Gastroesophageal sphincter (tissue), 4 donors: ENCODE measurements around the gene ZSCAN5B. TPM values are rescaled to one million over a fixed set of nuclear protein-coding genes. Genes with fewer than 3 reads are reported as not detected.
"Not testable (repeated sequence)": the region's sequence is repeated elsewhere in the genome, so short reads cannot be mapped to it uniquely, and the experiment has no call there.

ENCODE experiments used
- ATAC-seq: fragments of 150-250 bp; one replicate; pipeline ENCODE4 v1.9.1; 2016; ENCODE audit warnings: mild to moderate bottlenecking, moderate library complexity
- H3K27ac ChIP-seq, 4 donors: fragments of 200-600 bp; sonication (generic) in 3 of 4; 1 replicate in 3 of 4; 2 replicates in 1 of 4; pipeline ENCODE4 v1.5.1; 2016 to 2019
- H3K27me3 ChIP-seq: fragments of 200-600 bp; sonication (generic); one replicate; pipeline ENCODE4 v1.5.1; 2019
- H3K36me3 ChIP-seq, 2 donors: fragments of 200-600 bp; sonication (generic); one replicate each; pipeline ENCODE4 v1.5.1; 2019; ENCODE audit warnings: control low read depth in 1 of 2
- H3K4me1 ChIP-seq, 3 donors: fragments of 200-600 bp; sonication (generic); 1 replicate in 2 of 3; 2 replicates in 1 of 3; pipeline ENCODE4 v1.5.1; 2016 to 2019; ENCODE audit warnings: control low read depth in 2 of 3
- H3K4me3 ChIP-seq, 2 donors: fragments of 200-600 bp; sonication (generic); one replicate each; pipeline ENCODE4 v1.5.1; 2019; ENCODE audit warnings: mild to moderate bottlenecking in 1 of 2, moderate library complexity in 1 of 2
- H3K9me3 ChIP-seq, 3 donors: fragments of 200-600 bp; sonication (generic); one replicate each; pipeline ENCODE4 v1.5.1; 2017 to 2019; ENCODE audit warnings: control low read depth in 2 of 3
- EP300 ChIP-seq: sonication (generic); formaldehyde crosslinking; IDR thresholded peaks from one replicate; pipeline ENCODE4 v1.6.1; 2017; ENCODE audit warnings: antibody characterized with exemption, mild to moderate bottlenecking
- POLR2A ChIP-seq, 2 donors: fragments of 450-650 bp; IDR thresholded peaks; one replicate each; pipeline ENCODE4 v1.6.1; 2017; ENCODE audit warnings: antibody characterized with exemption in 2 of 2, mild to moderate bottlenecking in 2 of 2, moderate library complexity in 1 of 2
- POLR2AphosphoS5 ChIP-seq: sonication (generic); formaldehyde crosslinking; IDR thresholded peaks from one replicate; pipeline ENCODE4 v1.6.1; 2017; ENCODE audit warnings: antibody characterized with exemption
- WGBS, 2 donors: methylation state at CpG; one replicate each; pipeline ENCODE4 v1.1.5; 2018; ENCODE audit warnings: low coverage in 1 of 2; 5-methylcytosine and 5-hydroxymethylcytosine counted together
- total RNA-seq, 4 donors: library from RNA; depleted of rRNA; stranded (reverse); fragments of >200 nt; gene quantifications; one replicate each; pipeline ENCODE4 v1.1.0, GENCODE V29; 2016
- TF ChIP-seq, protein P1 (sequence below), 4 experiments: fragments of 200-600 bp in 2 of 4; fragments of 450-650 bp in 2 of 4; sonication (generic) in 1 of 4; IDR thresholded peaks; one replicate each; pipeline ENCODE4 v1.5.1; 2017 to 2019; ENCODE audit warnings: antibody characterized with exemption in 4 of 4, mild to moderate bottlenecking in 2 of 4, moderate library complexity in 2 of 4

The ZSCAN5B gene
- total RNA-seq, 4 donors from 2014 or later = not detected

DNA sequence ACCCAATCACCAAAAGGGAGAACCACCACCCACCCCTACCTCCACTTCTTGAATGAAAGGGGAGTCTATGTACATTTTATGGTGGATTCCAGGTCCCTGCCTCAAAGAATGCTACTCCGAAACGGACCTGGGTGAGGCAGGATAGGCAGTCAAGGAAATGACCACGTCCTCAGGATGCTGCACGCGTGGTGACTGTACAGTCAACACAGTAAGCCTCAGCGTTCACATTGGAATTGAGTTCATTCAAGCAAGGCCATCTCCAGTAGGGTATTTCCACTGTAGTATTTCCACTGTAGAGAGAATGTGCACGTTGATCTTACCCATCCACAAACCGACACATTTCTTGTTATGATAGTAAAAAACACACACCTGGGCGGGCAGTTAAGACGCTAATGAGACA, 21.4 kb upstream of the ZSCAN5B start:
- TF ChIP-seq, protein P1, sequence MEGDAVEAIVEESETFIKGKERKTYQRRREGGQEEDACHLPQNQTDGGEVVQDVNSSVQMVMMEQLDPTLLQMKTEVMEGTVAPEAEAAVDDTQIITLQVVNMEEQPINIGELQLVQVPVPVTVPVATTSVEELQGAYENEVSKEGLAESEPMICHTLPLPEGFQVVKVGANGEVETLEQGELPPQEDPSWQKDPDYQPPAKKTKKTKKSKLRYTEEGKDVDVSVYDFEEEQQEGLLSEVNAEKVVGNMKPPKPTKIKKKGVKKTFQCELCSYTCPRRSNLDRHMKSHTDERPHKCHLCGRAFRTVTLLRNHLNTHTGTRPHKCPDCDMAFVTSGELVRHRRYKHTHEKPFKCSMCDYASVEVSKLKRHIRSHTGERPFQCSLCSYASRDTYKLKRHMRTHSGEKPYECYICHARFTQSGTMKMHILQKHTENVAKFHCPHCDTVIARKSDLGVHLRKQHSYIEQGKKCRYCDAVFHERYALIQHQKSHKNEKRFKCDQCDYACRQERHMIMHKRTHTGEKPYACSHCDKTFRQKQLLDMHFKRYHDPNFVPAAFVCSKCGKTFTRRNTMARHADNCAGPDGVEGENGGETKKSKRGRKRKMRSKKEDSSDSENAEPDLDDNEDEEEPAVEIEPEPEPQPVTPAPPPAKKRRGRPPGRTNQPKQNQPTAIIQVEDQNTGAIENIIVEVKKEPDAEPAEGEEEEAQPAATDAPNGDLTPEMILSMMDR (IDR thresholded peaks at IDR 0.05) = no peak
- TF ChIP-seq EP300 (no peak), POLR2A (IDR thresholded peaks at IDR 0.05) (no peak), POLR2AphosphoS5 (no peak)
- 79 to 93% methylated on average over 6 to 10 of the region's 10 CpGs for WGBS, 2 donors
- no peak overlapping the region for H3K4me3 ChIP-seq
- ATAC-seq = no peak
- H3K4me1 ChIP-seq = peaks cover 0 to 10% (median 6%) of the 10 kb centered on the region in 3 donors
- H3K36me3 ChIP-seq = peaks cover 0 to 19% of the 10 kb centered on the region in 2 donors
- H3K9me3 ChIP-seq = no peaks in the 10 kb centered on the region
- peaks cover 34% of the 10 kb centered on the region for H3K27me3 ChIP-seq
- no peak overlapping the region for H3K27ac ChIP-seq

DNA sequence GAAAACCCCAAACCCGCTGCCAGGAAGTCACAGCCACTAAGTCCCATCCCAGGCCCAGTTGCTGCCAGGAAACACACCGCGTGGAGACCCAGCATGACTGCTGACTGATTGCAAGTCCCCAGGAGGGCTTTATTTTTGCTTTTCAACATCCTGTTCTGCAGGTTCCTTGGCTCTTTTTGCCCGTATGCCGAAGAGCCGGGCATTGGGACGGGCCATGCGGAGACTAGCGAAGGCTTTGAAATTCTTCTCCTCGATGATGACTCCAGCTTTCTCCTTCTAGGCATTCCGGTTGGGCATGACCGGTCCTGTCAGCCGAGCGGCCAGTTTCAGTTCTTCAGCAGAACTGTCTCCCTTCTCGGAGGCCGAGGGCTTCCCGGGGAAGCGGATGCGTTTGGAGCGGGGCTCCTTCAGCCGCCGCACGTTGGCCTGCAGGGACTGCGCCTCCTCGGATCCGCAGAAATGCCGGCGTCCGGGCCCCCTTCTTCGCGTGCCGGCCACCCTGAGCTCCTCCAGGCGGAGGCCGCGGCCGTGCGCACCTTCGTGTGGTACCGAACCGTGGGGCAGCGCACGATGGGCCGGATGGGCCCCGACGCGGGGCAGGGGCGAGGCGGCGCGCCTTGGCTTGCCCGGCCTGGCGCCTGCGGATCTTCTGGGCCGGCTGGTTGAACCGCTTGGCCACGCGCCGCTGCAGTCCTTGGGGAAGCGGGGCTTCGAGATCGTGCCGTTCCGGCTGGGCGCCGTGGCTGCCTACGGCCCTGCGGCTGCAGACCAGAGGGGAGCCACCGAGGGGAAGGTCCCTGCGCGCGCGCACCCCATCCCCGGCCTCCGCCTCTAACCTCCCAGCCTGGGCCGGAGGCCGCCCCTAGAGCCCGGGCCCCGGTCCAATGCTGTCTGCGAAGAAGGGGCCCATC, 19.7 kb upstream of the ZSCAN5B start:
- H3K9me3 ChIP-seq = no peaks in the 10 kb centered on the region
- H3K27me3 ChIP-seq = peaks cover 41% of the 10 kb centered on the region
- TF ChIP-seq EP300 (no peak), POLR2A (IDR thresholded peaks at IDR 0.05) (no peak), POLR2AphosphoS5 (no peak)
- TF ChIP-seq, protein P1 (IDR thresholded peaks at IDR 0.05) = no peak
- WGBS, 2 donors = 14% methylated on average over 17 of the region's 79 CpGs; no CpG with 5 or more reads in 1 of the 2 donors
- H3K4me1 ChIP-seq = peaks cover 0 to 10% (median 6%) of the 10 kb centered on the region in 3 donors
- H3K36me3 ChIP-seq = peaks cover 0 to 10% of the 10 kb centered on the region in 2 donors
- peak overlapping the region; percentile 11 to 46 for H3K4me3 ChIP-seq
- no peak overlapping the region for H3K27ac ChIP-seq
- no peak for ATAC-seq

- H3K9me3 ChIP-seq = no peaks in the 10 kb centered on the region
- H3K27me3 ChIP-seq = peaks cover 40% of the 10 kb centered on the region
- no peak for ATAC-seq
- 68 to 76% methylated on average over 2 to 4 of the region's 4 CpGs for WGBS, 2 donors
- TF ChIP-seq, protein P1 (IDR thresholded peaks at IDR 0.05) = no peak
- TF ChIP-seq EP300 = no peak
- TF ChIP-seq POLR2AphosphoS5 = no peak
- TF ChIP-seq POLR2A (IDR thresholded peaks at IDR 0.05) = no peak
- H3K27ac ChIP-seq = no peak overlapping the region
- no peaks in the 10 kb centered on the region for H3K36me3 ChIP-seq
- H3K4me1 ChIP-seq = no peaks in the 10 kb centered on the region
- H3K4me3 ChIP-seq = no peak overlapping the region
Measured at GRCh38 chr19:56211718-56212117, 14.1 kb upstream of the ZSCAN5B start.

DNA sequence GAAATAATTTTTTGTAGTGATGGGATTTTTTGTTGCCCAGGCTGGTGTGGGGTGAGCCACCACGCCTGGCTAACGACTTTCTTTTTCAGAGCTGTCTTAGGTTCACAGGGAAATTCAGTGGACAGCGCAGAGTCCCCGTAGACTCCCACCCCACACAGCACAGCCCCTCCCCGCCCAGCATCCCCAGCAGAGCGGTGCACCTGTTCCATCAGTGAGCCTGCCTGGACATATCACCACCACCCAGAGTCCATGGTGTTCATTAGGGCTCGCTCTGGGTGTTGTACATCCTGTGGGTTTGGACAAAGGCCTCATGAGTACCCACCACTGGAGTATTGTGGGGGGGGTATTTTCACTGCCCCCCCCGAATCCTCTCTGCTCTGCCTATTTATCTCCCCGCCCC, 12.5 kb upstream of the ZSCAN5B start:
- WGBS, 2 donors = 62 to 95% methylated on average over 3 of the region's 9 CpGs
- not testable (repeated sequence) for H3K9me3 ChIP-seq, H3K4me1 ChIP-seq, H3K27ac ChIP-seq, ATAC-seq, H3K36me3 ChIP-seq, H3K4me3 ChIP-seq
- peaks cover 24% of the 10 kb centered on the region for H3K27me3 ChIP-seq

GRCh38 chr19:56209091-56209490, 11.5 kb upstream of the ZSCAN5B start:
- Histone ChIP-seq H3K9me3 (no peaks in the 10 kb centered on the region), H3K27ac (no peak overlapping the region), H3K4me1 (no peaks in the 10 kb centered on the region), H3K27me3 (peaks cover 19% of the 10 kb centered on the region), H3K36me3 (no peaks in the 10 kb centered on the region), H3K4me3 (no peak overlapping the region)
- WGBS, 2 donors = 79 to 80% methylated on average over 10 to 12 of the region's 12 CpGs
- no peak for TF ChIP-seq EP300
- TF ChIP-seq, protein P1 (IDR thresholded peaks at IDR 0.05) = no peak
- no peak for TF ChIP-seq POLR2A (IDR thresholded peaks at IDR 0.05)
- TF ChIP-seq POLR2AphosphoS5 = no peak
- ATAC-seq = no peak

DNA sequence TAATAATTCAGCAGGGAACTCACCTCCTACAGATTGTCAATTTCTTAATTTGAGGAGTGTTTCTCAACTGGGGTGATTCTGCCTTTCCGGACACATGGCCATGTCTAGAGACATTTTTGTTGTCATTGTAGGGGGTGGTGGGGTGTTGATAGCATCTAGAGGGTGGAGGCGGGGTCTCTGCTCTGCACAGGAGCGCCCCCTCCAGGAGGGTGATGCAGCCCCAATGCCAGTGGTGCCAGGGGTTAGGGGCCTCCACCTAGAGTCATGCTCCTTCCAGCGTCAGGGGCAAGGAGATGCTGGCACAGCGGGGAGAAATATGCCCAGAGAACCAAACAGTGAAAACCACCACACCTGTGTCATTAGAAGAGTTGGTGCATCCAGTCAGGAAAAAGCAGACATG, 10.0 kb upstream of the ZSCAN5B start:
- not testable (repeated sequence) for ATAC-seq, H3K4me3 ChIP-seq, H3K36me3 ChIP-seq, H3K27ac ChIP-seq, H3K9me3 ChIP-seq, H3K4me1 ChIP-seq
- no CpG with 5 or more reads among the region's 5 CpGs for WGBS, 2 donors
- peaks cover 16% of the 10 kb centered on the region for H3K27me3 ChIP-seq
